NOMO-1 treated with dmso at 0.1 percent for 144 hours (cell line): ENCODE measurements around the gene ERLIN1.

Source experiments
- DNase-seq: peaks from one replicate; lab custom pipeline; 2025; ENCODE audit not compliant: unreplicated experiment; lab: John Stamatoyannopoulos, UW

The ERLIN1 gene

DNA sequence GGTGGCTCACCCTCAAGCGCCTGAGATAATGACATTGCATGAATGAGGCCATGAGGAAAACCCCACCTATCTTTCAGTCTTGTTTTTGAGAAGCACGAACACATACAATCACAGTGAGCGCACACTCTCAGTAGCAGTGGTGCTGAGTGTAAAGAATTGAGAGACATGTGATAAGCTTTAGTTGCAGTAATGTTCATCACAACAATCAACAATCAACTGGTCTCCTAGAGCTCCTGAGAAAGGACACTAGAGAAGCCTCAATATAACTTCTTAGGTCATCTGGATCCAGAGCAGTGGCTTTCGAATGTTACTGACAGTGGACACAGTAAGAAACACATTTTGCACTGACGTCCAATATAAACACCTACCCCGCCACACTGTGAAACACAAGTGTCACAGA is 12.8 kb downstream of the ERLIN1 start:
- DNase-seq, result no peak

- DNase-seq, result no peak
These were observed 13.5 kb downstream of the ERLIN1 start for GRCh38 chr10:100172349-100172748.

DNA sequence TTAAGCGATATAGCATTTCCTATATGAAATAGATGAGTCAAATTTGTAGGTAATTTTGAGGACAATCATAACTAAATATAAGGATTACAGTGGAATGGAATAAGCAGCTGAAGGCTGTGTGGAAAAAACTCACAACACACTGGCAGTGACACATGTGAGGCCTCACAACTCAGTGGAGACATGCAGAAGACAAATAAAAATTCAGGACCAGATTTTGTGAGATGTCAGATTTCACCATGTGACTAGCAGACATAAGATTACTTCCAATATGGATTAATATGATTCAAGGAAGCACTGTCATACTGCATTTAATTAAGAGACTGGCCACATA is 17.6 kb downstream of the ERLIN1 start:
- DNase-seq, result no peak

DNA sequence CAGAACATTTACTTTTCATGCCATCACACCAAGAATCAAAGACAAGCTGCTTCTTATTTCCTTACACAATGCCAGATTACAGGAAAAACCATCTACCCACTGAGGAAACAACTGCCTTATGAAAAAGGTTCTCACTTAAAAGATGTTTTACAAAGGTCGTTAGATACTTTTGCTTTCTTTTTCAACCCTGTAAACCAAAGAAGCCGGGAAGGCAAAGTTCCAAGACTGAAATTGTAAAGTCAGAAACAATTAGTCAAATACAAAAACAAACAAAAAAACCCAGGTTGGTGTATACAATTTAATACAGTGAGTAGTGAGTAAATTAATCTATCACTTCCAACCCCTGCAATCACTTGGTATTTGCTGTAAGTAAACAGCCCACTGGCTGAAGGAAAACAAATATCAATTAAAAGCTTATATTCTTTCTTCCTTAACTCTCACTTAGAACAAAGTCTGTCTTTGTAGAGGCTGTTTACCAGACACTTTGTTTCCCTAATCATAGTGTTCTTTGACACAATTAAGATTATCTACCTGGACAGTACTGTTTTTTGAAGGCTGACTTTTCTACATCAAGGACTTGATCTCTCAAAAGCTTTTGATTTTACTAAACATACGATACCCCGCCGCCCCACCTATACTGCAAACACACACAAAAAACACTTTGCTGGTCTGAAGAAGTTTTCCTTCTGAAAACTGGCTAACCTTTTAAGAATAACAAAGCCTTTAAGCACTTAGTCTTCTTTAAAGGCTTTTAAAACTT is 18.1 kb downstream of the ERLIN1 start:
- no peak for DNase-seq

- no peak for DNase-seq
These were observed 21.9 kb downstream of the ERLIN1 start for GRCh38 chr10:100163704-100164621.

GRCh38 chr10:100162696-100163095 is 23.1 kb downstream of the ERLIN1 start:
- DNase-seq, result no peak

GRCh38 chr10:100158044-100158805 is 27.6 kb downstream of the ERLIN1 start:
- DNase-seq, result no peak

- DNase-seq, result no peak
These were observed 28.7 kb downstream of the ERLIN1 start for GRCh38 chr10:100157156-100157555.

DNA sequence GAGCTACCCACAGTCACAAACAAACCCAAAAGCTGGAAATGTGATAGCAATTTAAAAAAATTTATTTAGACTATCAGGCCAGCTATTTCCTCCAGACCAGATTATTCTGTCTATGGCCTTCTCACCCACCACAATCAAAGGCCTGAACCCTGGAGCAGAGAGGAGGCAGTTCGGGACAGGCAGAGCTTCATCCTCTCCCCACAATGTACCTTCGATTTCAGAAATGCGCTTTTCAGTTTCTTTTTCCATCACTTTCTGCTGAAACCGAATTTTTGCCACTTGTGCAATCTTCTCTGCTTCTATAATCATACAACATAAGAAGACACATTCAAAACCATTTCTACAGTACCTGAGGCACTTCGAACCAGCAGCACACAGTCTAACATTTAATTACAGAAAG is 29.9 kb downstream of the ERLIN1 start:
- no peak for DNase-seq

- DNase-seq, result no peak
These were observed 31.2 kb downstream of the ERLIN1 start for GRCh38 chr10:100154666-100155065.

- DNase-seq, result no peak
These were observed 32.5 kb downstream of the ERLIN1 start for GRCh38 chr10:100153239-100153825.

DNA sequence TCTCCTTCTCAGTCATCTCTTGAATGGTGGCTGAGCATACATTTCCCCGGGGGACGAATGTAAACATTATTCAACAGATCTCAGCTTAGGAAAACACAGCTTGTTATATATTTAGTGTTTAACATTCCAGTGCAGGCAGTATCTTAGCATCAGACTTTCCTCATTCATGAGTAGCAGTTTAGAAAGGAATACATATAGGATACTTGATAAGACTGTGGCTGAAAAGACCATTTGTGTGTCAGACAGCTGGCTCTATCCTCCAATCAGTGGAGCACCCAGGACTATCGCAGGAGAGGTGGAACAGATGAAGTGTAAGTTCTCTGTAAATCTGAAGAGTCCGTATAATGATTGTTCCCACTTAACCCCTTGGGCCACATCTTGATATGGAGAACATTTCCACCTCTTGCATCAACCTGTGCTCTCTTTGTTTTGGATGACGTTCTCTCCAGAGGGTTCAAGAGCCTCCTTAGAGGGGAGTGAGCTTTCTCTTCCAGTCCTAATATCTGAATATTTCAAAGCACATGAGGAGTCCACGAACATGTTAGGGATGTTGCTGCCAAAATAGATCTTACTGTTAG is 34.0 kb downstream of the ERLIN1 start:
- DNase-seq, result no peak

DNA sequence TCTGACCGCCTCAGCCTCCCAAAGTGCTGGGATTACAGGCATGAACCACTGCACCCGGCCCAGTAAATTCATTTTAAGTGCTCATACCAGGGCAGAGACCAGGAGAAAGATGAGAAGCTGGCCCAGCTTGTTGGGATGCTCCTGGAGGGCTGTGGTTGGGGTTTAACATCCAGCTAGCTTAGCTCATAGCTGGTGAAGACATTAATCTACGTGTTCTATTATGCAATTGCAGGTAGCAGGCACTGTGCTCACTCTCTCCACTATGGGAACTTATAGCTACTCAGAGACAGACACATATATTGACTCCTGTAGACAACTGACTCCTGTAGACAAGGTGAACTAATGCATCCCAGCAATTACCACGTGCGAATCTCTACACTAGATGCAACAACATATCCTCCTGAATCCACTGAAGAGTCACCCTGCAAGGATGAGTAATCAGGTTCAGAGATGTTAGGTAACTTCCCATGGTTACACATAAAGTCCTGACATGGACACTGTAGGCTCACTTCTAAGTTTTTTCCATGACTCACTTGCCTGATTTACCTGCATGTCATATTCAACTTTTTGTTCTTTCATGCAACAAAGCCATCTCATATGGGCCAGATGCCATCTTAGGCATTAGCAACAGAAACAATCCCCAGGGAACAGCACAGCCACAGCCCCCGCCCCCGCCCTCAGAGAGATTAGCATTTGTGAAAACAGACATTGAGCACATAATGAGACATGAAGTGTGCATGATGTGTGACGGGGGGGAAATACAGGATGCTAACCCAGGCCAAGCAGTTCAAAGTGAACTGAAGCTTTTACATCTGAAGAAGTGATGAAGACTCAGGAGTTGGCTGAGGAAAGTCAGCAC is 37.2 kb downstream of the ERLIN1 start:
- no peak for DNase-seq

DNA sequence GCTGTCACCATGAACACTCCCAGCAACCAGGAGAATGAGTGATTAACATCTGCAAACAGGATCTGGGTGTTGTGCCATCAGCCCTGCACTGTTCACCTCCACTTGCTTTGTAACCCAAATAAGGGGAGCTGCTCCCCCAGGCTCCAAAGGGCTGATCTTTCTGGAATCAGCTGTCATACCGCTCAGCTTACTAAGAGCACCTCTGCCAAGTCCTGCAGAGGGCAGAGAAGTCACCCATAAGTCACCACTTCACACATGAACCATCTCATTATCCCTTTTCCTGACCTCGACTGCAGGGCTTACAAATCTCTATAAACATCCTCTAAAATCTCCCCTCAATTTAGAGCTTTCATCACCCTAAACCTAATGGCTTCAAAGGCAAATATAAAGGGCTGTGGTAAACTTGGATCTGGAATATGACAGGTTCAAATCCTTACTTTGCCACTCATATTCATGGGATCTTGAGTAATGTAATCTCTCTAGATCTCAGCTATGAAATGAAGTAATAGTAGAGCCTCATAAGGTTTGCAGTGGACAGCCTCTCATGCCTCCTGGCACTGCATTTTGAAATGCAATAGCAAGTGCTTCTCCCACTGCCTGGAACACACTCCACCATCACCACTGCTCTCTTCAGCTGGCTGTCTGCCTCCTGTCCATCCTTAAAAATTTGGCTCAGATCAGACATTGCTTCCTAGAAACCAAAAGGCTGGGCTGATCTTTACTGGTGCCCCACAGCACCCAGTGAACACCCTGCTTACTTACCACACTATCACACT is 38.8 kb downstream of the ERLIN1 start:
- DNase-seq, result no peak

- no peak for DNase-seq
These were observed 39.4 kb downstream of the ERLIN1 start for GRCh38 chr10:100146398-100146797.

GRCh38 chr10:100143756-100144155 is 42.1 kb downstream of the ERLIN1 start:
- no peak for DNase-seq

GRCh38 chr10:100141446-100142087 is 44.3 kb downstream of the ERLIN1 start:
- no peak for DNase-seq

DNA sequence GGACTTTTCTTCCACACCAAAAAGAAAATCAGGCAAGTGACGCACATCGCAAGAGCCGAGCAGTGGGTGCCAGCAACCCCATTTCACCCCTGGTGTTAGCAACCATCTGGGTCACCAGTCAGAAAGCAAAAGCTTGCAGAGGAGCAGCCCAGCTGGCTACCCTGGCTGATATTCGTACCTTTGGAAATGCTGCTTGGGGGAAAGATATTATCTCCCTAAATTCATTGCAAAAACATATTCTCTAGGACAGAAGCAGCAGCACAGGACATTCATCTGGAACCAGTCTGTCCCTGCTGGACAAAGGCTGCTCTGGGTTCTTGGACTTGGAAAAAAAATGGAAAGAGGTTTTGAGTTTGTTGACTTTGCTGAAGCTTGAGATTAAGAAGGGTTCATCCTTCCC is 45.8 kb downstream of the ERLIN1 start:
- no peak for DNase-seq
